Left ventricle myocardium superior (tissue), 1 donor: ENCODE data around the gene SMC3. TPM values are rescaled to one million over a fixed set of nuclear protein-coding genes. Genes with fewer than 3 reads are reported as not detected.
A peak's percentile ranks its signal among the peaks of the same experiment; 100 is the strongest.
"Not testable (repeated sequence)": the region's sequence is repeated elsewhere in the genome, so short reads cannot be mapped to it uniquely, and the experiment has no call there.

Experiments
- ATAC-seq: fragments of 200-7000 bp; cut with Tn5 transposase; one replicate; pipeline ENCODE4 v1.9.1; 2020; ENCODE audit warnings: mild to moderate bottlenecking, moderate library complexity
- DNase-seq: peaks from one replicate; pipeline ENCODE4 v3.0.0-alpha.2; 2020
- intact Hi-C: fragments of 100-400 bp; cut with micrococcal nuclease; formaldehyde crosslinking; loops from one replicate; pipeline ENCODE4 v1.11.0; 2022
- total RNA-seq: library from RNA; stranded (reverse); fragmentation: NEBNext Ultra II Directional; extraction: Animal tissue kit (Norgen Biotek cat#: 25700); gene quantifications from one replicate; pipeline ENCODE4 v1.2.1, GENCODE V29; 2021
- donor health status: DM: no; HTN: yes; CAD: no; lungs with severe emphysema.

The SMC3 gene
- total RNA-seq, 1 donor from 2014 or later: 24.3 TPM

DNA sequence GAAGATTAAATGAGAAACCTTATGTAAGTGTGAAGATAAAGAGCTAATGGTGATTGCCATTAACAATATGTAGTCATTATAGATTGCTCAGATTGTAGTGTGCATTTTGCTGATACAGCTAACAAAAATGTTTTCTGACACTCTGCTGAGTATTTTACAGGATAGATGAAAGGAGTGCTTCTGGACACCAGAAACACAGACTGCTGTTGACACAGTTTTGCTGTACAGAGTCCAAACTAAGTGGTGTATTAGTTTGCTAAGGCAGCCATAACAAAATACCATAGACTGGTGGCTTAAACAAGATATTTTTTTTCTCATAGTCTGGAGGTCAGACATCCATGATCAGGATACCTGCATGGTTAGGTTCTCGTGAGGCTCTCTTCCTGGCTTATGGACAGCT lies 2.2 kb downstream of the SMC3 start:
- no peak for ATAC-seq
- intact Hi-C loops: no loop called here

DNA sequence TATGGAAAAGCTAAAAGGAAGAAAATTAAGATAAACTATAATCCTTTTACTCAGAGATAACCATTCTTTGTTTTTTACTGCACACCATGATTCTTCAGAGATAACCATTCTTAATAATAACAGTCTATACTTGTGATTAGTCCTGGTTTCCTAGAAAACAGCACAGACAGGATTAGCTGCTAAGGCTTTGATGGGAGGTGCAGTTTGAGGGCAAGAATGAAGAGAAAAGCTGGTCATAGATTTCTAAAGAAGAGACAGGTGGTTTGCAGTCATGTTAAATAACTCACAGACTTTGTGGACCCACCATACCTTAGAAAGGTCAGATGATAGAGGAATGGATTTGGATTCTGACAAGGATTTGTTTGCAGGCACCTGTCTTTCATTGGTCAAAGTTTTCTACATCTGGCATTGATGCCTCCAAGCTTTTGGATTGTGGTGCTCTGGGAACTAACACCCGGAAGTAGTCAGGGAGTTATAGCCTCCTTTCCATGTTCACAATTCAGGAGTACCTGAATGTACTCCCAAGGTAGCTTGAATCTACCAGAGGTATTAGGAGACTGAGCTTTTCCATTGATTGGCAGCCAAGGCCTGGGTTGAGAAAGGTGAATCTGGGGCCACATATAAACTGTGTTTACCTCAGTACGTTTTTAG lies 3.7 kb downstream of the SMC3 start:
- ATAC-seq (no peak), DNase-seq (no peak)
- intact Hi-C loops: no loop called here

More for the DNA sequence above, 2.2 kb downstream of the SMC3 start:
- DNase-seq: no peak

DNA sequence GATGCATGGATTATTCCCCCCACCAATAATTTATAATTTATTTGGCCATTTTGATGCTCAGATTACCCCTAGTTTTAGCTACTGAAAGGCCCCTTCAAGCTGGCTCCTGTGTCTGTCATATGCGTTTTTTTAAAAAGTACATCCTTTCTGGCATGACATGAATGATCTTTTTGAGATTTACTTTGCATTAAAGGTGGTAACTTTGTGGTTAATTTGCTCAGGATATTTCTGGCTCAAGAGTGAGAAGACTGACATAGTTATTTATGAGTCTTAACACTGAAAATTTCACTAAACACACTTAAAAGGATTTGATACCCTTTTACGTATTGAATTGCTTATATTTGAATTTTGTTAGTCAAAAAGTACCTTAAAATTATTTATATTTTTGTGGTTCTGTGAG lies 5.4 kb downstream of the SMC3 start:
- intact Hi-C loops: no loop called here
- no peak for ATAC-seq
- DNase-seq: no peak

DNA sequence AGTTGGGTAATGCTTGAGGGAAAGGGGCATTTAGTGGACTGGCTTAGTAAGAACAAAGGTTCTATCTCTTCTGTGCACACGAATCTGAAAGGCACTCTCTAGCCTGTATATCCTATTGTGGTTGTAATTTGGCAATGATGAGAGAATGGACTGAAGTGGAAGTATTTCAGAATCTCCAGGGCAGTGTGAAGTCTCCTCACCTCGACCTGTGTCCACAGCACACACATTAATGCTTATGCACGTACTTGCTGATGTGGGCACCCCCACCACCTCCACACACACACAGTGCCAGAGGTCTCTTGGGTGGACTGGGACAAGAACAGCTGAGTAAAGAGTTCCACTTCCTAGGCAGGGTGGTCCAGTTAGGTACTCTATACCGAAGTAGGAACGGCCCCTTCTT lies 6.9 kb downstream of the SMC3 start:
- DNase-seq (no peak), ATAC-seq (peak; percentile 71)
- intact Hi-C loops: no loop called here

DNA sequence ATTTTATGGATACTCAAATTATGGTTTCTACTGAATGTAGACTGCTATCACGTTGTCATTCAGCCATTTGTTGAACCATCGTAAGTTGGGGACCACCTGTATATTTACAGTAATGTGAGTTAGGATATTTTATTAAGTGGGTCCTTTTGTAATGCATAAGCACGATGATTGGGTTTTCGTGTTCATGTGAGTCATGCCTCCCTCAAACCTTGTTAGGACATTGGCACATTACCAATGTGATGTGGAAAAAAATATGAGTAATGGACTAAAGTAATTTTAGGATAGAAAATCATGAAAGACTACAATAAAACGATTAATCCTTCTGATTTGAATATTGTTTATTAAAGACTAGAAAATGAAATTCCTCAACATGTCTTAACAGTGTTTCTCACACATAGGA lies 8.7 kb downstream of the SMC3 start:
- intact Hi-C loops: no loop called here
- no peak for ATAC-seq

DNA sequence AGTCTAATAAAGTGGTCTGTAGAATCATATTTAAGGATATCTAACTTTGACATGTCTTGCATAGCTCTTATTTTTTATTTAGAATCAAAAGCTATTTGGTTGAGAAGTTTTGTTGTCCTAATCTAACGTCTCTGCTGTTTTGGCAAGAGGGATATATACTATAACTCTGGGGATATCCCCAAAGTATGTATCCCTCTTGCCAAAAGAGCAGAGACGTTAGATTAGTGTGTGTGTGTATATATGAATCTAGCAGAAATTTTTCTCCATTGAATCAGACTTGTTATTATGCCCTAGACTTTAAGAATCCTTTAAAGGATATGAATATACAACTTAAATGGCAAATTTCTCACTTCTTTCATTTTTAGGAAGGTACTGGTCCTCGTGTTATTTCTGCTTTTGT lies 9.6 kb downstream of the SMC3 start:
- intact Hi-C loops: no loop called here
- no peak for ATAC-seq
- no peak for DNase-seq

More for the DNA sequence above, 8.7 kb downstream of the SMC3 start:
- DNase-seq: no peak

DNA sequence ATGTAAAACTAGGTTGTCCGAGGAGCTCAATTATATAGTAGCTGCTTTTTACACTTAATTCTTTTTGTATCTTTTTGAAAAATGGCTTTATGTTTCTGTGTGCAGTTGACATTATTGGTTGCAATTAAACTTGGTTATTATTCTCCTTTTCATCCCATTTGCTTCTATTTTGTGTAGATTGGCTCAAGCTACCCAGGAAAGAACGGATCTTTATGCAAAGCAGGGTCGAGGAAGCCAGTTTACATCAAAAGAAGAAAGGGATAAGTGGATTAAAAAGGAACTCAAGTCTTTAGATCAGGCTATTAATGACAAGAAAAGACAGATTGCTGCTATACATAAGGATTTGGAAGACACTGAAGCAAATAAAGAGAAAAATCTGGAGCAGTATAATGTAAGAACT lies 16.5 kb downstream of the SMC3 start:
- no peak for ATAC-seq
- intact Hi-C loops: no loop called here
- no peak for DNase-seq

DNA sequence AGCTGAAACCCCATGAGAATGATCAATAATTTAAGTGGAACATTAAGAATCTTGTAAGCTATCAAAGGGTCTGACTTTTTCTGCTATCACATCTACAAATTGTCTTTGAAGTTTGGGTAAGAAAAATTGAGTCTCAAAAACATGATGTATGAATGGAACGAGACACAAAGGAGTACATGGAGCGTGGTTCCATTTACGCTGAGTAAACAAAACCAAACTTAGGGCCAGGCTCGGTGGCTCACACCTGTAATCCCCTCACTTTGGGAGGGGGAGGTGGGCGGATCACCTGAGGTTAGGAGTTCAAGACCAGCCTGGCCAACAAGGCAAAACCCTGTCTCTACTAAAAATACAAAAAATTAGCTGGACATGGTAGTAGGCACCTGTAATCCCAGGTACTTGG lies 24.3 kb downstream of the SMC3 start:
- DNase-seq (no peak), ATAC-seq (no peak)
- intact Hi-C loops: no loop called here

DNA sequence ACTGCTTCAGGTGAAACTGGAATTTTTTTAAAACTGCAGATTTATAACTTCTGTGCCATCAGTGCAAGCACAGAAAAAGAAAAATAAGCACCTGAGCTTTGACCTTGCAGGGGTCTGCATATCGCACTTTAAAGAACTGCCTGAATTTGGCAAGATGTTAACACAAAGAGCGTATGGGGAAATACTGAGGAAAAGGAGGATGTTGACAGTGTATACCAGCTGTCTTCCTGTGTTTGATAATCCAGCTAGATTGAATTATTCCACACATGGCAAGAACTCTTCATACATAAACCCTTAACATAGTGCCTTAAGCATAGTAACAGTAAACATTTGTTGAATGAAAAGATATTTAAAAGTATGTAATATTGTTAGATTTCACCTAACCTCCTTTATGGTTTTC lies 30.0 kb downstream of the SMC3 start:
- intact Hi-C loops: no loop called here
- DNase-seq (no peak), ATAC-seq (no peak)

DNA sequence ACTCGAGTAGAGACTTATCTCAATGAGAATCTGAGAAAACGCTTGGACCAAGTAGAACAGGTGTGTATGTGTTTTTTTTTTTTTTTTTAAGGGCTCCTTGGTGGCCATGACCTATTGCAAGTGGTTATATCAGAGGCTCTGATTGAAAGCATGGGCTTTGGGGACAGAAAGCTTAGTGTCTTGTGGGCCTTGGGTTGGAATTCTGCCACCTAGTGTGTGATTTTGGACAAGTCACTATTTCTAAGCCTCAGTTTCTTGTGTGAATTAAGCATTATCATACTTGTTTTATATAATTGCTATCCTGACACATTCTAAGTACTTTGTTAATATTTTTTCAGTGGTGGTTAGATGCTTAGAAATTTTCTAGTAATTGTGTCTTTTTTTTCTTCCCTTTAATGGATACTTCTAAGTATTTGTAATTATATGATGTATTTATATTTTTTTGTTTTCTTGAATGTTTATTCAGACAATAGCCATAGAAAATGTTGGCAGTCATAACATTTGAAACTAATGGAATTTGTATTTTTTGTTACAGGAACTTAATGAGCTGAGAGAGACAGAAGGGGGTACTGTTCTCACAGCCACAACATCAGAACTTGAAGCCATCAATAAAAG lies 33.1 kb downstream of the SMC3 start:
- intact Hi-C loops: loop anchor here (10.0 kb wide), 1 partner anchor 284 kb away; no protein-coding TSS in a partner anchor
- ATAC-seq (no peak), DNase-seq (no peak)

DNA sequence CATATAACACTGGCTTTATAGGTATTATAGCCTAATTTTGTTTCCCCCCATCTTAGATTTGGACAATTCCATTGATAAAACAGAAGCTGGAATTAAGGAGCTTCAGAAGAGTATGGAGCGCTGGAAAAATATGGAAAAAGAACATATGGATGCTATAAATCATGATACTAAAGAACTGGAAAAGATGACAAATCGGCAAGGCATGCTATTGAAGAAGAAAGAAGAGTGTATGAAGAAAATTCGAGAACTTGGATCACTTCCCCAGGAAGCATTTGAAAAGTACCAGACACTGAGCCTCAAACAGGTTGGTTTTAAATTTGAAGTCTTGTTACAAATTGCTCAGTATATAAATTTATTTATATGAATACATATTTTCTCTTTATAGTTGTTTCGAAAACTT lies 34.1 kb downstream of the SMC3 start:
- intact Hi-C loops: loop anchor here (10.0 kb wide), 1 partner anchor 283 kb away; no protein-coding TSS in a partner anchor
- ATAC-seq: no peak
- DNase-seq: no peak

DNA sequence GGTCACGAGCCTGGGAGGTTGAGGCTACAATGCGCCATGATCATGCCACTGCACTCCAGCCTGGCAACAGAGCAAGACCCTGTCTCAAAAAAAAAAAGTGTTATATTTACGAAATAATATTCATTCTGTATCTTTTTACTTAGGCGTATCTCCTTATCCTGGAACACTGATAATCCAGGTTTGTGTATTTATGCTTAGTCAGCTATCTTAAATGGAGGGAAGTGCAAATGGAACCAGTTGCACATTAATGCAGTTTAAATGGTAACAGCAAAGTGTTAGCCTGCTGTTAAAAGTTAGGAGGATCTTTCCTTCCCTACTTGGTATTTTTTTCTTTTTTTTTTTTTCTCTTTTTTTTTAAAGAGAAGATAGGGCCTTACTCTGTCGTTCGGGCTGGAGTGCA lies 40.6 kb downstream of the SMC3 start:
- intact Hi-C loops: loop anchor here (10.0 kb wide), 1 partner anchor 277 kb away; no protein-coding TSS in a partner anchor
- DNase-seq (no peak), ATAC-seq (no peak)

DNA sequence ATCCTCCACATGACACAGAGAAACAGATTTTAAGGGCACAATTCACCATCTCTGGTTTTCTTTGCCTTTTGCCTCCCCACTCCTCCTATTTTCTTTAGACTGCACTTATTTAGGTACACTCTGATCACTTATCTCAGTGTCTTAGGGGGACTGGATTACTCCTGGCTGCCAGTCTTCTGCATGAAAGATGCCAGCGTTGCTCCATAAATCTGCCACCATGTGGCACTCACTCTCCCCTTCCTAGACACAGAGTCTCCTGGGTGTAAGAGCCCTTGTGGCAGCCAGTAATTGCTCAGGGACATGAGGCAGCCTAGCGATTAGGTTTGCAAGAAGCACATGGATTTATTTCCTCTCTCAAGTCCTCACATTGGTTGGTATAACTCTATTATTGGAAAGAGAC lies 42.1 kb downstream of the SMC3 start:
- DNase-seq (no peak), ATAC-seq (peak; percentile 91)
- intact Hi-C loops: loop anchor here (10.0 kb wide), 1 partner anchor 275 kb away; no protein-coding TSS in a partner anchor

DNA sequence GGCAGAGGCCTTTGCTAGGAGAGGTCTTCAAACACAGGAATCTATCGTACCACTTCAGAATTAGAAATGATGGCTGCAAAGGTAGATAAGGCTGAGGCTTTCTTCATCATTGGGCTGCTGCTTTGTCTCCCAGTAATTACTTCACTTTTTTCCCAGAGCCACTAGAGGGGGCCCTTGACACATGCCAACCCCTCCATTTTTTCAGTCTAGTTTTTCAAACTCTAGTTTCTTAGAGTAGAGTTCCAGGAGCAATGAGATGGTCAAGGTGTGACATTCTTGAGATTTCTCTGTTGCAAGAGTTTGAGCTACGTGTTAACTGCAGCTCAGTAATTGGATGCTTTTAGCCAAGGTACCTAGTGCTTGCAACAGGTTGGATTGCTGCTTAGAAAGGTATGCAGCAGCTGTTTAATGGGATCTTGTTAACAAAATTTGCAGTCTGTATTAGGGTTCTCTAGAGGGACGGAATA lies 42.8 kb downstream of the SMC3 start:
- ATAC-seq: peak; percentile 70
- no peak for DNase-seq
- intact Hi-C loops: no loop called here

DNA sequence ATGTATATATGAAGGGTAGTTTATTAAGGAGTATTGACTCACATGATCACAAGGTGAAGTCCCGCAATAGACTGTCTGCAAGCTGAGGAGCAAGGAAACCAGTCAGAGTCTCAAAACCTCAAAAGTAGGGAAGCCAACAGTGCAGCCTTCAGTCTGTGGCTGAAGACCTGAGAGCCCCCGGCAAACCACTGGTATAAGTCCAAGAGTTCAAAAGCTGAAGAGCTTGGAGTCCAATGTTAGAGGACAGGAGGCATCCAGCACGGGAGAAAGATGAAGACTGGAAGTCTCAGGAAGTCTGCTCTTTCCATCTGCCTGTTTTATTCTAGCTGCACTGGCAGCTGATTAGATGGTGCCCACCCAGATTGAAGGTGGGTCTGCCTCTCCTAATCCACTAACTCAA lies 43.3 kb downstream of the SMC3 start:
- DNase-seq, ATAC-seq, intact Hi-C loops: not testable (repeated sequence)

DNA sequence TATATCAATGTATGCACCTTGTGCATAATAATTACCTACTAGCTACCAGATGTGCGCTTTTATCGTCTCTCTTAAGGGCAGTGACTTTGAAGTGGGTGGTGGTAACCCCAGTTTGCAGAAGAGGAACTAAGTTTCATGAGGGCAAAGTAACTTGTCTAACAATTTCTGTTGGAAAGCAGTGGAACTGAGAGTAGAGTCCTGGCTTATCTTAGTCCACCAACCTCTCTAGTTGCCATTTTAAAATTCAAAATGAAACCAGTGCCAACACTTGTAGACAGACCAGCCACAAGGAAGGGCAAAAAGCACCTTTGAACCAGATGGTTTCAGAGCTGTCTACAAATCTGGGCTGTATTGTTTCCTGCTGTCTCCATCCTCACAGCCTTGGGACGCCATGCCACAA lies 44.6 kb downstream of the SMC3 start:
- intact Hi-C loops: no loop called here
- DNase-seq (no peak), ATAC-seq (no peak)

DNA sequence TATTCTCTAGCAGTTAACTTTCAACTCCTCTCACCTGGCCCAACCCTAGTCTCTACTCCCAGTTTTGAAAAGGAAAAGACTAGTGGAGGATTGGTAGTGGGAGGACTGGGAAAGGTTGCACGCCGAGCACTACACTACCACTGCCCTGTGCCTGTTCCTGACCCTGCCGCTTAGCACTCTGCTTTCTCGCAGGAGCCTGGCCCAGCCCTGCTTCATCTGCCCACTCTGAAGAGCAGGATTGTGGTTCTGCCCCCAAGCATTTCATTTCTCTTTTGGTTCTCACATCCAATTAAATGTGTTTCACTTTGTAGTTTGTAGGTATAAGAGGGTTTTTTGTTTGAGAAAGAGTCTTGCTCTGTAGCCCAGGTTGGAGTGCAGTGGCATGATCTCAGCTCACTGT lies 45.1 kb downstream of the SMC3 start:
- intact Hi-C loops: no loop called here
- DNase-seq (no peak), ATAC-seq (no peak)

DNA sequence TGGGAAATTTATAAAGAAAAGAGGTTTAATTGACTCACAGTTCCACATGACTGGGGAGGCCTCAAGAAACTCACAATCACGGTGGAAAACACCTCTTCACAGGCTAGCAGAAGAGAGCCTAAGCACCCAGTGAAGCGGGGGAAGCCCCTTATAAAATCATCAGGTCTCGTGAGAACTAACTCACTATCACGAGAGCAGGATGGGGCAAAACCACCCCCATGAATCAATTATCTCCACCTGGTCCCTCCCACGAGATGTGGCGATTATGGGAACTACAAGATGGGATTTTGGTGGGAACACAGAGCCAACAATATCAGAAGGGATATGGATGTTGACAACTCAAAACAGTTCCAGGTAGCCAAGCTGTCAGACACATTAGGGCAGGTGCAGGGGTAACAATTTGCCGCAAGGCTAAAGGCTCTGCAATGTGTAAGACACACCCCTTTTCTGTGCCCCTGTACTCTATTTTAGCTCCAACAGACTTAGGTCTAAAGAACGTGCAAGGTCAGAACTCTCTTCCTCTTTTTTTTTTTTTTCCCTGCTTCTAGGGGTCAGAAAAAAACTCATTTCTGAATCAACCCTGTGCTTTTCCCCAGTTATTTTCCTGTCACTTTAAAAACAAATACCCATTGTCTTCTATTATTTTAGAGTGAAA lies 46.0 kb downstream of the SMC3 start:
- intact Hi-C loops: no loop called here
- DNase-seq (no peak), ATAC-seq (no peak)

DNA sequence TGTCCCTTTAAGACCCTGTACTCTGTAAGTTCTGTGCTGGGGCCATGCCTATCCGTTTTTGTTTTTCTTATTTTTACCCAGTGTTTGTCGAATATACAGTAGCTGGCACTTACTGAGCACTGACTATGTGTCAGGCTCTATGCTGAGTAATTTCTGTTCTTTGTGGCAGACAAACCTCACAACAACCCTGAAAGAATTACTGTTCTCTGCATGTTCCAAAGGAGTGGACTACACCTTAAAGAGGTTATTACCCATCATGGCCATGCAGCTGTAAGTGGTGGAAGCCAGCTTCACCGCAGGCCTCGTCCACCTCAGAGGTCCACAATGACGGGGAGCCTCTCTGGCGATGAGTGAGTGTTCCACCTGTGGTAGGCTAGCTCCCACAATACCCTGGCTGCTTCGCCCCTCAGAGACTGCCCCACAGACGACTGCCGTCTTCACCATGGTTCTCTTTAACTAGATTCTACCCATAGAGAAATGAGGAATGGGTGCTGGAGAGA lies 46.6 kb downstream of the SMC3 start:
- no peak for ATAC-seq
- no peak for DNase-seq
- intact Hi-C loops: no loop called here

DNA sequence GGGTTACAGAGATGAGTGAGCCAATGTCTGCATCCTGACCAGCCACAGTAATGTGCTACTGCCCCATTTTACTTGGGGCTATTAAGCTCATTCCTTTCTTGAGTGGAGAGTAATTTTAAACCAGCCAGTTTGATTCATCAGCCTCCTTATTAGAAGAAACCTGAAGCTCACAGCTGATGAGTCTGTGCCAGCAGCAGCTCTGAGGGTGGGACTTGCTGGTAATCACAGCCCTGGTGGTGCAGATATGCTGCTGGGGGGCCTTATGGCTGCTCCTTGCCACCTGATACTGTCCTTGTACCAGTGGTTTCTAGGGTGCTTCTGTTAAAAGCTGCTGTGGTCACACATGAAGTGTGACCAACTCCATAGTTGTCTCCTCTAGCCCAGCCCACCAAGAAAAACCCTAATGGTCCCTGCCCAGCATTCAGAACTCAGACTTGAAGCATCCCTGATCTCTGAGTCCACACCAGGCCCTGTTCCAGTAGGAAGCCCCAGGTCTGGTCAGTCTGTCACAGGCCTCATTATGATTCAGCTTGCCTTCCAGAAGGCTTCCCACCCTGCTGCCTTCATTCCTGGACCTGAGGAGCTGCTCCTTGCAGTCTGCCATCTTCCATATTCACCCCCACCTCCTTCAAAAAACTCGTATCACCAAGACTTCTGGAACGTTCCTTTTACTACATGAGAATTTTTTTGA lies 47.7 kb downstream of the SMC3 start:
- no peak for ATAC-seq
- DNase-seq: no peak
- intact Hi-C loops: no loop called here
